Endothelial cell of hepatic sinusoid (primary cell): ENCODE results near the gene STK11.

ENCODE experiments used
- in situ Hi-C: cut with HindIII; loops from 2 replicates; pipeline ENCODE4 v1.10.0; 2017; ENCODE audit warnings: low sequenced_read_pairs

Gene STK11

GRCh38 chr19:1270854-1271527 lies 65.4 kb downstream of the STK11 start:
- in situ Hi-C loops: no loop called here

GRCh38 chr19:1271528-1272422 lies 66.2 kb downstream of the STK11 start:
- in situ Hi-C loops: no loop called here

- in situ Hi-C loops: no loop called here
Observed at GRCh38 chr19:1272423-1273262, 67.1 kb downstream of the STK11 start.

- in situ Hi-C loops: no loop called here
Observed at GRCh38 chr19:1273263-1274041, 67.9 kb downstream of the STK11 start.

- in situ Hi-C loops: no loop called here
Observed at GRCh38 chr19:1274081-1274851, 68.7 kb downstream of the STK11 start.

GRCh38 chr19:1274852-1275259 lies 69.3 kb downstream of the STK11 start:
- in situ Hi-C loops: no loop called here

GRCh38 chr19:1275260-1275975 lies 69.8 kb downstream of the STK11 start, which contains the start of gene FAM174C:
Gene FAM174C (plus strand): TSS chr19:1275530. CDS start chr19:1275550, 20 bp downstream.
- in situ Hi-C loops: no loop called here

GRCh38 chr19:1275976-1276627 lies 70.5 kb downstream of the STK11 start:
- in situ Hi-C loops: no loop called here

- in situ Hi-C loops: no loop called here
Observed at GRCh38 chr19:1276628-1277022, 71.0 kb downstream of the STK11 start.

- in situ Hi-C loops: no loop called here
Observed at GRCh38 chr19:1277061-1277460, 71.5 kb downstream of the STK11 start.
